CD4-positive, alpha-beta T cell treated with Interleukin-2 at 100 ng/mL for 4 hours (primary cell): ENCODE measurements around the gene NIPSNAP2.
"Not testable (repeated sequence)": the region's sequence is repeated elsewhere in the genome, so short reads cannot be mapped to it uniquely, and the experiment has no call there.

Experiments used
- DNase-seq: peaks from one replicate; pipeline ENCODE4 v3.0.0-alpha.2; 2020; ENCODE audit warnings: low spot score

Gene NIPSNAP2

GRCh38 chr7:56047446-56048116 lies 83.2 kb downstream of the NIPSNAP2 start:
- DNase-seq: not testable (repeated sequence)

GRCh38 chr7:56048245-56048644 lies 83.9 kb downstream of the NIPSNAP2 start:
- DNase-seq: no peak

GRCh38 chr7:56048763-56049162 lies 84.4 kb downstream of the NIPSNAP2 start:
- DNase-seq: not testable (repeated sequence)
